NCI-H128 (cell line): ENCODE measurements around the gene FBXO40.

ENCODE experiments used
- DNase-seq: peaks from one replicate; lab custom pipeline; 2025; ENCODE audit not compliant: unreplicated experiment; lab: John Stamatoyannopoulos, UW

The FBXO40 gene

DNA sequence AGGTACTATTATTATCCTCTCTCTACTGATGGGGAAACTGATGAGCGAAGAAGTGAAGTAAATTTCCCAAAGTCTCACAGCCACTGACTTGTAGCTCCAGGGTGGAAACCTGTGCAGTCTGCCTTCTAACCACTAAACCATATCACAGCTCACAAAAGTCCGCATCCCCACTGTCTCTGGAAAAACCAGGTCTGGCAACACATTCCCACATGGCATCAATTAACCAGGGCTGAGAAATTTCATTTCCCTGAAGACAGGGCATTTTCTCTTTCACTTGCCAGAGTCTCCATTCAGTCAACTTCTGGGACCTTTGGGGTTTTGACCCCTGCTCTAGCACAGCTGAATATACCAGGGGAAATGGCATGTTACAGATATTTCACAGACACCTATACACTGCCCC is 26.5 kb downstream of the FBXO40 start:
- no peak for DNase-seq

- DNase-seq: no peak
Observed at GRCh38 chr3:121621491-121621890, 28.3 kb downstream of the FBXO40 start.

GRCh38 chr3:121624147-121624899 is 31.1 kb downstream of the FBXO40 start:
- no peak for DNase-seq

- no peak for DNase-seq
Observed at GRCh38 chr3:121626495-121626894, 33.3 kb downstream of the FBXO40 start.

GRCh38 chr3:121627211-121627610 is 34.0 kb downstream of the FBXO40 start:
- DNase-seq: no peak

DNA sequence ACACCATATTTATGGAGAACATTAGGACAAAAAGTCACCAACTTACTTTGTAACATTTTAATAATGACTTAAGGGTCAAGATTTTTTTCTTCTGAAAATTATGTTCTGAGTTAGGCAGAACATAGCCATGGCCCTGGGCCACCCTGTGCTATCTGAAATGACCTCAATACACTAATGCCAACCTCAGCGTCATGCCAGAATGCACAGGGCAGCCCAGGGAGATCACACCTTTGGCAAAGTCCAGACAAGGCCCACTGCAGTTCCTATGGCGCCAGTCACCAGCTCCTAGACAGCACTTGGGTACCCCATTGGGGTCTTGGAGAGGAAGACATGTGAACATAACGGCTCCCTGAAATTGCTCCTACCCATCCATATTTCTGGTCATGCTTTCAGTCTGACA is 34.4 kb downstream of the FBXO40 start:
- no peak for DNase-seq

DNA sequence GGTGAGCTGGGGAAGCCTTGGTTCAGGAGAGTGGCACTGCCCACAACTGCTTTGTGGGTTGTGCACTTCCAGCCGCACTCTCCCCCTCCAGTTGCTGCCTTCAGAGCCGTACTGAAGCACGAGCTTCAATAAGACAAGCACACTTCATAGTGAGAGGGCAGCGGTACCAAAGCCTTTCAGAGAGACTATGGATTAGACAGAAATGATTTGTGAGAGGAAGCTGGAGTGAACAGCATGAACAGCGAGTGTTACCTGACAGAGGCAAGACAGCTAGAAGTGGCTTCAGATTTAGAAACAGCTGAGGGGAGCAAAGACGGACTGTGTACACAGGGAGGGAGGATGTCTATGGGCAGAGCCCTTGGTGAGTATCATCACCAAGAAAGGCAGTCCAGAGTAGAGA is 36.4 kb downstream of the FBXO40 start:
- no peak for DNase-seq

GRCh38 chr3:121630355-121630754 is 37.2 kb downstream of the FBXO40 start:
- no peak for DNase-seq

DNA sequence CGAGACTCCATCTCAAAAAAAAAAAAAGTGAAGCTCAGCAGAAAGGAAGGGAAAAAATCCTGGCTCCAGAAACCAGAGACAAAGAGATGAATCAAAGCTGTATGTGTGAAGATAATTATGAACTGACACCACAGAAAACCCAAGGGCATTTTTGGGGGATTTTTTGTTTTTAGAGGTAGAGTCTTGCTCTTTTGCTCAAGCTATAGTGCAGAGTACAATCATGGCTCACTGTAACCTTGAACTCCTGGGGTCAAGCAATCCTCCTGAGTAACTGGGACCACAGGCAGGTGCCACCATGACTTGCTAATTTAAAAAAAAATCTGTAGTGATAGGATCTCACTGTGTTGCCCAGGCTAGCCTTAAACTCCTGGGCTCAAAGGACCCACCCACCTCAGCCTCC is 44.7 kb downstream of the FBXO40 start:
- DNase-seq: no peak

- no peak for DNase-seq
Observed at GRCh38 chr3:121641127-121641526, 47.9 kb downstream of the FBXO40 start.

- no peak for DNase-seq
Observed at GRCh38 chr3:121642601-121643314, 49.6 kb downstream of the FBXO40 start.

DNA sequence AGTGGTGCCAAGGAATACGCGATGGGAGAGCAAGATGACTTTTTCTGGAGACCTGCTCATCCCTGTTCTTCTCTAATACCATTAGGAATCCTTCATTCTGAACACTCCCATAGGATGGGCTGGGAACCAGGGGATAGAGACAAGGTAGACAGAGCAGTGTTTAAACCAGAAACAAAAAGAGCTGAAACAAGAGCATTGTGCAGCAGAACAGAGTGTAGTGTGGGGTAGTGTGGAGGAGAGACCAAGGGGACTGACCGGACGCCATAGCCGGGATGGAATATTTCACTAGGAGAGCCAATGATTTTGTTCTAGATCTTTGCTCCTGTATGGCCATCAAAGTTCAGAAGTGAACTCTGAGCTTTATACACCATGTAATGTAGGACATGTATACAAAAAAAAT is 51.9 kb downstream of the FBXO40 start:
- DNase-seq: no peak

GRCh38 chr3:121648219-121648958 is 55.2 kb downstream of the FBXO40 start:
- DNase-seq: no peak

- no peak for DNase-seq
Observed at GRCh38 chr3:121649645-121650044, 56.5 kb downstream of the FBXO40 start.

DNA sequence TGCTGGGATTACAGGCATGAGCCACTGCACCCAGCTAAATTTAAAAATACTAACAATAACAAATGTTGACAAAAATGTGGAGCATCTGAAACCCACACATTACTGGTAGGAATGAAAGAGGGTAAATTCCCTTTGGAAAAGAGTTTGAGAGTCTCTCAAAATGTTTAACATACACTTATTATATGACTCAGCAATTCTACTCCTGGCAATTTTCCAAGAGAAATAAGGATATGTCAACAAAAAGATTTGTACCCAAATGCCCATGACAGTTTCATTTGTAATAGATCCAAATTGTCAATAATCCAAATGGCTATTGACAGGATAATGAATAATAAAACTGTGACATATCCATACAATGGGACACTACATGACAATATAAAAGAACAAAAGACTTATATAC is 58.5 kb downstream of the FBXO40 start:
- no peak for DNase-seq

DNA sequence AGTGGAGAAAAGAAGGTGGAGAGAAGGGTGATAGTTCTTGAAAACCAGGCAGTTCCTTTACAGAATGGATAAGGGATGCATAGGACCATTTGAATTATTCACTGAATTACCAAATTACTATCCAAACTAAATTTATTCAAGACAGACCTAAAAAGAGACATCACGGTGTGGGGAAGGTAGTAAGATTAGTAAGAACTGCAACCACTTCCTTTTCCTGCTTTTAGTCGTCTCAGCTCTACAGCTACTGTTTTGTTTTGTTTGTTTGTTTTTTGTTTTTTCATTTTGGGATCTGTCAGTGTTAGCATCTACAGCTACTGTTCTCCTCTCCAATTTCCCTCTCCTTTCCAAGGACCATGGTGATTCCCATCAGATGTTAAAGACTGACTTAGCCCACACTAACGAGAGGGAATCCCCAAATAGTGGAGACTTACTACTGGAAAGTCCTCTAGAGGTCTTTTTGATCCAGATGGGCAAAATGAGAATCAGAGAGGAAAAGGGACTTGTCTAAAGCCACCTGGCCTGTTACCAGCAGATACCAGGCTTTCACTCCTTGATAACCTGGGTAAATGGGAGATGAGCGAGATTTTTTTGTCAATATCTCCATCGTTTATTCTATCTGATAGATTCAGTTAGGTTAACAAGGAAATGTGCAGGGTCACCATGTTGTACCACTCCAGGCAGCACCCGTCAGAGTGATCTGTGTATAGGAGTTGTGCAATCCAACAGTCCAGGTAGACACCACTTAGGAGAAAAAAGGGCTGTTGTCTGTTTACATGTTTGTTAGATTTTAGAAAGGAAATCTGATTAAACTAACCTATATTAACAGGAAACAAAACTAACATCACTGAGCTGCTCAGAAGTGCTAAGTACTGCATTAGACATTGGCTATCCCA is 61.6 kb downstream of the FBXO40 start:
- DNase-seq: no peak

DNA sequence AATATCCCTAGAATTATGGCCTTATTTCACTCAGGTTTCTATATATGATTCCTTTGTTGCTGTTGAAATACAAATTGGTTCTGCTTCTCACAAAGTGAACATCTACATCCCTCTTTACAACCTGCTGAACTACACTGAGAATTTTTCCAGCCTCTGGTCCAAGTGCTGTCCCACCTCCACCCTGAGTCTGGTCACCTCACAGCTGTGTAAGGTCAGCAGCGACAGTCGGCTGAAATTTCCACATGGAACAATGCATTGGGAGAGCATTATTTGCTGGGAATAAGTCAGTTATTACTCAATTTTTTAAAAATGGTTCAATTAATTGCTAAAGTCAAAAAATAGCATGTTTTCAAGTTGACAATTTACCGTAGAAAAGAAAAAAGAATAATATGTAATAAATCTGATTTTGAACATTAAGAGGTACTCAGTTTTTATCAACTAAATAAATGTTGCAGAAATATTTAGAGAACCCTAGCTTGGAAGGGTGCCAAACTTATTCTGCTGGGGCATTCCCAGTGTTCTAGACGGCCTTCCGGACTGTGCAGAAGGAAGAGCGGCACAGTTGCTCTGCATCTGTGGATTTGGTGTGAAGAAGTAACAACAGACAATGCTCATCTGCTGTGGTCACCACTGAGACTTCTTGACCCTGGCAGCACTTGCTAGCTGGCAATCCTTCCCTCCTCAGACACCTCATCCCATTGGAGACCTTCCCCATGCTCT is 65.7 kb downstream of the FBXO40 start:
- DNase-seq: no peak

DNA sequence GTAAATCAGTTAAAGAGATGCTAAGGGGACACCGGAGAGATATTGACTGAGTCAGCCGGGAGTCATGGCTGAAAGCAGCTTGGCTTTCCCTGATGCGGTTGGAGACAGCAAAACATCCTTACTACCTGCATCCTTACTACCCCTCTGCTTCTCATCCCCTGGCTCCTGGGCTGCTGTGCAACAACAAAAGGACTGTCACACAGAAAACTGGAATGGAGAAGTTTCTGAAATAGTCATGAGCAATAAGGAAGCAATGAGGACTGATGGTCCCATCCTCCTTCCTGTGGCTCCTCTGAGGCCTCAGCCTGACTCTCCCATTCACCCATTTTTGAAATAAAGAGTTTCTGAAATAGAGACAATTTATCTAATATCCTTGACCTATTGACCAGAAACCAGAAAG is 66.4 kb downstream of the FBXO40 start:
- DNase-seq: no peak

GRCh38 chr3:121660356-121661171 is 67.4 kb downstream of the FBXO40 start, which contains the start of gene HCLS1:
HCLS1 (minus strand) TSS chr3:121660903; CDS start chr3:121658347, 2,556 bp downstream.
- no peak for DNase-seq
